Measurements from ENCODE around the gene SERPINA9.
"Not testable (repeated sequence)": the region's sequence is repeated elsewhere in the genome, so short reads cannot be mapped to it uniquely, and the experiment has no call there.

The SERPINA9 gene

GRCh38 chr14:94485944-94486841 is 10.2 kb upstream of the SERPINA9 start:
- DNase-seq (ENCODE audit: low read depth in 2 of 2) = peak in 1 of 2 donors; percentile 9

GRCh38 chr14:94484481-94484880 is 8.5 kb upstream of the SERPINA9 start:
- DNase-seq (ENCODE audit: low read depth in 2 of 2) = no peak

GRCh38 chr14:94483729-94484275 is 7.8 kb upstream of the SERPINA9 start:
- DNase-seq (ENCODE audit: low read depth in 2 of 2) = no peak

- DNase-seq (ENCODE audit: low read depth in 2 of 2) = no peak
These were observed 7.1 kb upstream of the SERPINA9 start for GRCh38 chr14:94483071-94483451.

- DNase-seq (ENCODE audit: low read depth in 2 of 2) = not testable (repeated sequence)
These were observed 6.4 kb upstream of the SERPINA9 start for GRCh38 chr14:94482132-94483070.

- DNase-seq (ENCODE audit: low read depth in 2 of 2) = no peak
These were observed 5.6 kb upstream of the SERPINA9 start for GRCh38 chr14:94481468-94482131.

GRCh38 chr14:94480809-94481208 is 4.8 kb upstream of the SERPINA9 start:
- no peak for DNase-seq (ENCODE audit: low read depth in 2 of 2)

- no peak for DNase-seq (ENCODE audit: low read depth in 2 of 2)
These were observed 2.4 kb upstream of the SERPINA9 start for GRCh38 chr14:94478420-94478819.

GRCh38 chr14:94474581-94475031 is 1.4 kb downstream of the SERPINA9 start:
- no peak for DNase-seq (ENCODE audit: low read depth in 2 of 2)

- no peak for DNase-seq (ENCODE audit: low read depth in 2 of 2)
These were observed 2.2 kb downstream of the SERPINA9 start for GRCh38 chr14:94473666-94474410.

- no peak for DNase-seq (ENCODE audit: low read depth in 2 of 2)
These were observed 3.2 kb downstream of the SERPINA9 start for GRCh38 chr14:94472842-94473241.

GRCh38 chr14:94471045-94471444 is 5.0 kb downstream of the SERPINA9 start:
- no peak for DNase-seq (ENCODE audit: low read depth in 2 of 2)

GRCh38 chr14:94470311-94470710 is 5.7 kb downstream of the SERPINA9 start:
- DNase-seq (ENCODE audit: low read depth in 2 of 2) = no peak

GRCh38 chr14:94469261-94469660 is 6.7 kb downstream of the SERPINA9 start:
- no peak for DNase-seq (ENCODE audit: low read depth in 2 of 2)

- no peak for DNase-seq (ENCODE audit: low read depth in 2 of 2)
These were observed 8.1 kb downstream of the SERPINA9 start for GRCh38 chr14:94467728-94468520.

GRCh38 chr14:94466706-94467370 is 9.2 kb downstream of the SERPINA9 start:
- no peak for DNase-seq (ENCODE audit: low read depth in 2 of 2)

GRCh38 chr14:94465042-94465441 is 11.0 kb downstream of the SERPINA9 start:
- no peak for DNase-seq (ENCODE audit: low read depth in 2 of 2)

- no peak for DNase-seq (ENCODE audit: low read depth in 2 of 2)
These were observed 11.7 kb downstream of the SERPINA9 start for GRCh38 chr14:94464290-94464689.

- DNase-seq (ENCODE audit: low read depth in 2 of 2) = no peak
These were observed 13.0 kb downstream of the SERPINA9 start for GRCh38 chr14:94462763-94463572.

Measured in stimulated activated CD8-positive, alpha-beta memory T cell treated with anti-CD3 and anti-CD28 coated beads, Interleukin-7, amount 100 ng/mL, for 1 hour (primary cell).